ENCODE results near the gene CHRND. TPM values are rescaled to one million over a fixed set of nuclear protein-coding genes. Genes with fewer than 3 reads are reported as not detected.

The CHRND gene
- polyA plus RNA-seq, 1 donor (not counting 4 experiments of a cell fraction or from before 2014, with no cell fraction given) = not detected

DNA sequence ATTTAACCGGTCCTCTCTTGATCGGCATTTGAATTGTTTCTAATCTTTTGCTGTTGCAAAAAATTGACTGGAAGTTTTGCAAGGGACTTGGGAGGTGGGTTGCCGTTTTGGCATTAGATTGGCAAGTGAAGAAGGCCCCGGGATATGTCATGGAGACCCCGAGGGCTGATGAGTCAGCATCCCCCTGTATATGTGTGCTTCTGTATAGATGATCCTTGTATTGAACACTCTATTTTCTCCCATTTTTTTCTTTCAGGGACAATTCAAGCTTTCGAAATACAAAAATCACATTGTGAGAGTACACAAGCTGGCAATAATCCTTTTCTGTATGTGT, 54.7 kb downstream of the CHRND start:
- Histone ChIP-seq H3K4me2 (ENCODE audit: control insufficient read depth, extremely low read depth, insufficient read depth, low read depth, low read length) (no peak overlapping the region), H3K9me1 (ENCODE audit: control insufficient read depth, extremely low read depth, insufficient read depth, low read length) (no peaks in the 10 kb centered on the region), H3K4me1 (ENCODE audit: control insufficient read depth, extremely low read depth, insufficient read depth, low read length) (no peaks in the 10 kb centered on the region), H4K20me1 (ENCODE audit: control insufficient read depth, extremely low read depth, insufficient read depth, low read length) (no peaks in the 10 kb centered on the region), H2AFZ (ENCODE audit: control insufficient read depth, low read length) (no peak overlapping the region), H3K9ac (ENCODE audit: control insufficient read depth, extremely low read depth, insufficient read depth, low read length) (no peak overlapping the region), H3K9me3 (ENCODE audit: control insufficient read depth, low read depth, low read length) (no peaks in the 10 kb centered on the region), H3K79me2 (ENCODE audit: control insufficient read depth, insufficient read depth, low read length) (no peaks in the 10 kb centered on the region), H3K27ac (ENCODE audit: control insufficient read depth, insufficient read depth, low read length) (no peak overlapping the region), H3K36me3 (ENCODE audit: control insufficient read depth in 2 of 2, extremely low read depth in 1 of 2, insufficient read depth in 2 of 2, low read length in 2 of 2) (peaks cover 2 to 13% of the 10 kb centered on the region in 2 experiments), H3K4me3 (ENCODE audit: control insufficient read depth in 2 of 3, extremely low read depth in 1 of 3, insufficient read depth in 2 of 3, low read depth in 1 of 3, low read length in 3 of 3) (no peak overlapping the region), H3K27me3 (ENCODE audit: control insufficient read depth, extremely low read depth, insufficient read depth, low read length) (no peaks in the 10 kb centered on the region)
- FAIRE-seq (no peak), DNase-seq (ENCODE audit: low read depth, low spot score) (no peak)
- dilution Hi-C loops (cut with MboI; ENCODE audit: extremely low pct_ligation_motif_present, low sequenced_read_pairs) = no loop called here
- TF ChIP-seq, protein P1, sequence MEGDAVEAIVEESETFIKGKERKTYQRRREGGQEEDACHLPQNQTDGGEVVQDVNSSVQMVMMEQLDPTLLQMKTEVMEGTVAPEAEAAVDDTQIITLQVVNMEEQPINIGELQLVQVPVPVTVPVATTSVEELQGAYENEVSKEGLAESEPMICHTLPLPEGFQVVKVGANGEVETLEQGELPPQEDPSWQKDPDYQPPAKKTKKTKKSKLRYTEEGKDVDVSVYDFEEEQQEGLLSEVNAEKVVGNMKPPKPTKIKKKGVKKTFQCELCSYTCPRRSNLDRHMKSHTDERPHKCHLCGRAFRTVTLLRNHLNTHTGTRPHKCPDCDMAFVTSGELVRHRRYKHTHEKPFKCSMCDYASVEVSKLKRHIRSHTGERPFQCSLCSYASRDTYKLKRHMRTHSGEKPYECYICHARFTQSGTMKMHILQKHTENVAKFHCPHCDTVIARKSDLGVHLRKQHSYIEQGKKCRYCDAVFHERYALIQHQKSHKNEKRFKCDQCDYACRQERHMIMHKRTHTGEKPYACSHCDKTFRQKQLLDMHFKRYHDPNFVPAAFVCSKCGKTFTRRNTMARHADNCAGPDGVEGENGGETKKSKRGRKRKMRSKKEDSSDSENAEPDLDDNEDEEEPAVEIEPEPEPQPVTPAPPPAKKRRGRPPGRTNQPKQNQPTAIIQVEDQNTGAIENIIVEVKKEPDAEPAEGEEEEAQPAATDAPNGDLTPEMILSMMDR (optimal IDR thresholded peaks at IDR 0.05 in 1 of 3, IDR thresholded peaks at IDR 0.05 in 1 of 3, conservative IDR thresholded peaks at IDR 0.05 in 1 of 3; ENCODE audit: extremely low read depth in 1 of 3, insufficient read depth in 2 of 3, low read length in 3 of 3) = no peak
- no peak for TF ChIP-seq EZH2 (IDR thresholded peaks at IDR 0.05; ENCODE audit: low read length)

DNA sequence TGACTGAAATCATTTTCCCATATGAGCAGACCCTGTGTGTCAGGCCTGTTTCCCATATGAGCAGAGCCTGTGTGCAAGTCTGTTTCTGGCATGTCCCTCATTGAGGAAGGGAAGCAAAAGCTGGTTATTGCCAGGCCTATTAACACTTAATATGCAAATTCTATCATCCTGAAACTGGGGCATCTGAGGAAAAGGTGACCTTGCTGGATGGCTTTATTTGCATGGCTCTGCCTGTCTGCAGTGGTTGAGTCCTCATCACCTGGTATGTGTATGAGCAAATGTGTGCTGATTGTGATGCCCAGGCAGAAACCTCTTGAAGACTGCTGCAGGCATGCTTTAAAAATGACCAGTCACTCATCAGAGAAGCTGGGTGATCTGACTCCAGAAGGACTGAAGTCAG, 55.8 kb downstream of the CHRND start:
- no peaks in the 10 kb centered on the region for H4K20me1 ChIP-seq (ENCODE audit: control insufficient read depth, extremely low read depth, insufficient read depth, low read length)
- no peaks in the 10 kb centered on the region for H3K9me1 ChIP-seq (ENCODE audit: control insufficient read depth, extremely low read depth, insufficient read depth, low read length)
- H3K4me1 ChIP-seq (ENCODE audit: control insufficient read depth, extremely low read depth, insufficient read depth, low read length) = no peaks in the 10 kb centered on the region
- FAIRE-seq = no peak
- no peak for DNase-seq (ENCODE audit: low read depth, low spot score)
- H2AFZ ChIP-seq (ENCODE audit: control insufficient read depth, low read length) = no peak overlapping the region
- no peaks in the 10 kb centered on the region for H3K79me2 ChIP-seq (ENCODE audit: control insufficient read depth, insufficient read depth, low read length)
- H3K9ac ChIP-seq (ENCODE audit: control insufficient read depth, extremely low read depth, insufficient read depth, low read length) = no peak overlapping the region
- H3K4me3 ChIP-seq (ENCODE audit: control insufficient read depth in 2 of 3, extremely low read depth in 1 of 3, insufficient read depth in 2 of 3, low read depth in 1 of 3, low read length in 3 of 3) = no peak overlapping the region
- H3K4me2 ChIP-seq (ENCODE audit: control insufficient read depth, extremely low read depth, insufficient read depth, low read depth, low read length) = no peak overlapping the region
- no peaks in the 10 kb centered on the region for H3K9me3 ChIP-seq (ENCODE audit: control insufficient read depth, low read depth, low read length)
- H3K27ac ChIP-seq (ENCODE audit: control insufficient read depth, insufficient read depth, low read length) = no peak overlapping the region
- TF ChIP-seq, protein P1 (optimal IDR thresholded peaks at IDR 0.05 in 1 of 3, IDR thresholded peaks at IDR 0.05 in 1 of 3, conservative IDR thresholded peaks at IDR 0.05 in 1 of 3; ENCODE audit: extremely low read depth in 1 of 3, insufficient read depth in 2 of 3, low read length in 3 of 3) = no peak
- TF ChIP-seq EZH2 (IDR thresholded peaks at IDR 0.05; ENCODE audit: low read length) = no peak
- H3K36me3 ChIP-seq (ENCODE audit: control insufficient read depth in 2 of 2, extremely low read depth in 1 of 2, insufficient read depth in 2 of 2, low read length in 2 of 2) = peaks cover 2 to 13% of the 10 kb centered on the region in 2 experiments
- dilution Hi-C loops (cut with MboI; ENCODE audit: extremely low pct_ligation_motif_present, low sequenced_read_pairs) = no loop called here
- no peaks in the 10 kb centered on the region for H3K27me3 ChIP-seq (ENCODE audit: control insufficient read depth, extremely low read depth, insufficient read depth, low read length)

Data from keratinocyte (primary cell).